Calu3 (cell line): Measurements from ENCODE around the gene OSBP2. TPM values are rescaled to one million over a fixed set of nuclear protein-coding genes. Genes with fewer than 3 reads are reported as not detected.

Source experiments
- BruUV-seq: library from RNA; stranded (reverse); fragments of 400-500 nt; replicated peaks from 2 replicates; lab custom pipeline; 2021; lab: Mats Ljungman, UMichigan
- CTCF ChIA-PET: fragments of 300-600 bp; sonication (Branson Sonifier 250); formaldehyde crosslinking; loops from one replicate; lab custom pipeline; 2022; ENCODE audit warnings: antibody characterized with exemption; lab: Charles Lee
- DNase-seq: peaks from one replicate; pipeline ENCODE4 v3.0.0; 2022
- H3K27ac Mint-ChIP-seq: one replicate; pipeline ENCODE4 v1.8.0; 2022; ENCODE audit warnings: mixed read lengths; ENCODE audit not compliant: unreplicated experiment
- H3K27me3 Mint-ChIP-seq: one replicate; pipeline ENCODE4 v1.8.0; 2022; ENCODE audit warnings: mixed read lengths; ENCODE audit not compliant: unreplicated experiment
- H3K36me3 Mint-ChIP-seq: one replicate; pipeline ENCODE4 v1.8.0; 2022; ENCODE audit warnings: mild to moderate bottlenecking, moderate library complexity, mixed read lengths; ENCODE audit not compliant: insufficient read depth, unreplicated experiment
- H3K4me1 Mint-ChIP-seq: one replicate; pipeline ENCODE4 v1.8.0; 2022; ENCODE audit warnings: mild to moderate bottlenecking, low read depth, mixed read lengths; ENCODE audit not compliant: unreplicated experiment
- H3K4me3 Mint-ChIP-seq: one replicate; pipeline ENCODE4 v1.8.0; 2022; ENCODE audit warnings: mild to moderate bottlenecking, low read depth, moderate library complexity, mixed read lengths; ENCODE audit not compliant: unreplicated experiment
- H3K9me3 Mint-ChIP-seq: one replicate; pipeline ENCODE4 v1.8.0; 2022; ENCODE audit warnings: low read depth, mixed read lengths; ENCODE audit not compliant: unreplicated experiment
- CTCF ChIP-seq: fragments of 200-600 bp; IDR thresholded peaks from one replicate; pipeline ENCODE4 v1.8.0; 2022; ENCODE audit warnings: antibody characterized with exemption; ENCODE audit not compliant: unreplicated experiment
- intact Hi-C: fragments of 100-400 bp; cut with micrococcal nuclease; formaldehyde crosslinking; loops from one replicate; pipeline ENCODE4 v1.10.0; 2022; ENCODE audit not compliant: unreplicated experiment
- total RNA-seq: library from RNA; stranded (reverse); gene quantifications from 2 replicates; pipeline ENCODE4 v1.2.3, GENCODE V29; 2022

The OSBP2 gene
- total RNA-seq, 1 experiment from 2014 or later = 5.2 TPM

GRCh38 chr22:30749849-30750248 is 55.2 kb downstream of the OSBP2 start:
- CTCF ChIA-PET = no interaction called here
- no peaks in the 10 kb centered on the region for H3K27me3 Mint-ChIP-seq
- DNase-seq = no peak
- no peak overlapping the region for H3K27ac Mint-ChIP-seq
- H3K36me3 Mint-ChIP-seq = no peaks in the 10 kb centered on the region
- BruUV-seq = no TSS peak
- H3K4me3 Mint-ChIP-seq = no peak overlapping the region
- TF ChIP-seq CTCF = no peak
- no peaks in the 10 kb centered on the region for H3K4me1 Mint-ChIP-seq
- H3K9me3 Mint-ChIP-seq = no peaks in the 10 kb centered on the region
- intact Hi-C loops = no loop called here

- CTCF ChIA-PET = no interaction called here
- no peaks in the 10 kb centered on the region for H3K9me3 Mint-ChIP-seq
- TF ChIP-seq CTCF = no peak
- no peaks in the 10 kb centered on the region for H3K27me3 Mint-ChIP-seq
- H3K36me3 Mint-ChIP-seq = no peaks in the 10 kb centered on the region
- BruUV-seq = no TSS peak
- H3K27ac Mint-ChIP-seq = no peak overlapping the region
- no peaks in the 10 kb centered on the region for H3K4me1 Mint-ChIP-seq
- no peak overlapping the region for H3K4me3 Mint-ChIP-seq
- no peak for DNase-seq
- intact Hi-C loops = no loop called here
Measured at GRCh38 chr22:30751529-30751928, 56.9 kb downstream of the OSBP2 start.

GRCh38 chr22:30752771-30753170 is 58.1 kb downstream of the OSBP2 start:
- no peak overlapping the region for H3K4me3 Mint-ChIP-seq
- no peak for DNase-seq
- TF ChIP-seq CTCF = no peak
- CTCF ChIA-PET = interaction anchor here (4.8 kb wide), 1 partner anchor 118 kb away, joined by 83 read pairs; the partner anchor contains the start of gene SLC35E4
- H3K27me3 Mint-ChIP-seq = no peaks in the 10 kb centered on the region
- intact Hi-C loops = no loop called here
- H3K4me1 Mint-ChIP-seq = no peaks in the 10 kb centered on the region
- no TSS peak for BruUV-seq
- no peak overlapping the region for H3K27ac Mint-ChIP-seq
- H3K9me3 Mint-ChIP-seq = no peaks in the 10 kb centered on the region
- H3K36me3 Mint-ChIP-seq = no peaks in the 10 kb centered on the region

GRCh38 chr22:30753701-30754100 is 59.0 kb downstream of the OSBP2 start:
- no peak for TF ChIP-seq CTCF
- Mint-ChIP-seq H3K4me1 (no peaks in the 10 kb centered on the region), H3K4me3 (no peak overlapping the region), H3K36me3 (no peaks in the 10 kb centered on the region), H3K27me3 (no peaks in the 10 kb centered on the region), H3K27ac (no peak overlapping the region), H3K9me3 (no peaks in the 10 kb centered on the region)
- no TSS peak for BruUV-seq
- intact Hi-C loops = loop anchor here (2.0 kb wide), 1 partner anchor 59 kb away; the partner anchor contains the start of gene OSBP2
- CTCF ChIA-PET = interaction anchor here (4.8 kb wide), 1 partner anchor 119 kb away, joined by 83 read pairs; the partner anchor contains the start of gene SLC35E4
- no peak for DNase-seq
